RPMI8226 (cell line): ENCODE results near the gene UBE2A.

Source experiments
- DNase-seq: peaks from one replicate; pipeline ENCODE4 v3.0.0-alpha.2; 2015

UBE2A gene

DNA sequence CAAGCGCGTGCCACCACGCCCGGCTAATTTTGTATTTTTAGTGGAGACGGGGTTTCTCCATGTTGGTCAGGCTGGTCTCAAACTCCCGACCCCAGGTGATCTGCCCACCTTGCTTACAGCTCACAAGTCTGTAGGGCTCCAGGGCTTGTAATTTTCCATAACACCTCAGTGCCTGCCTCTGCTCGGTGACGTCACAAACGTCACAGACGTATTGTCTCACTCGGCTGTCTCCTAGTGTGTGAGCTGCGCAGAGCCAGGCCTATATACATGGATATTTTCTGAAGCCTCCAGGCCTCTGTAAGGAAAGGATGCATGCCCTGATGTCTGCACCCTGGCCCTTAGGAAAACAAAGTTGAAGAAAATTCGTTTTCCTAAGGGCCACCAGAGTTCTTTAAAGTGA is 40.4 kb downstream of the UBE2A start:
- DNase-seq = no peak

DNA sequence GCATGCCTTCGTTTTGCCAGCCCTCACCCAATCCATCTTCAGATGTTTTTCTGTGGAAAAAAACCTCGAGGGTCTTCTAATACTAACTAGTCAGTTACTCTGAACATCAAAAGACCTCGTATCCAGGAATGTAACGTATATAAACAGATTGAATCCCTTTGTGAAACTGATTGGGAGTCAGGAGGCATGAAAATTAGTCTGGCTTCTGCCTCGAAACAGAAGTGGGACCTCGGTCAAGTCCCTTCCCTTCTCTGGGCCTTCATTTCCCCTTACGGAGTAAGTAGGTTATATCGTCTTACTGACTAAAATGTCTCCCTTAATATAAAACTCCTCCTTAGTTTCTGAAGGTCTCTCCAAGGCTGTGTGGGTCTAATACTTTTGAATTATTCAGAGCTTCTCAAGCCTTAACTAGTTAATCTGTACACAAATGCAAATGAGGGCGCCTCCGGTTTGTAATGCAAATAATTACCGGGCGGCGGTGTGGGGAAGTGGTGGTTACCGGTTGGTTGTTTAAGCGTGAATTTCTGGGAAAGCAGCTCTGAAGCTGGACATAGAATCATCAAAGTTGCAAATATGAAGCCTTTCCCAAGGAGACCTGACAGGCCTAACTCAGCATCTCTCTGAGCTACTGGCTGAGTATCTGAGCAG is 43.3 kb downstream of the UBE2A start:
- no peak for DNase-seq

DNA sequence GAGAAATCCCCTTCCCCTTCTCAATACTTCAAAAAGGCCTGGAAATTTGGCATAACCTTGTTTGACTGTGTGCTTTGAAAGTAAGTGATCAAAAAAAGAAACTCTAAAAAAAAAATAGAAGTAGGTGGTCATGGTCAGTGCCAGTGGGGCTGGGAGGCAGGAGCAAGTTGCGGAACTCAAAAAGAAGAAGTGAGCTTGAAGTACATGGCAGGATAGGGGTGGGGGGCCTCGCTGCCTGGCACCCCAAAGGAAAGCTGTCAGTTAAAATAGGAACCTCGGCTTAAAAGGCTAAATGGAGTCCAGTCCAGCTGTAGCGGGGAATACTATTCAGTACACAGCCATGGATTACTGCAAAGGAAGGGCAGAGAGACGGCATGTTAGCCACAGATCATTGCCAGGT is 44.1 kb downstream of the UBE2A start:
- no peak for DNase-seq

DNA sequence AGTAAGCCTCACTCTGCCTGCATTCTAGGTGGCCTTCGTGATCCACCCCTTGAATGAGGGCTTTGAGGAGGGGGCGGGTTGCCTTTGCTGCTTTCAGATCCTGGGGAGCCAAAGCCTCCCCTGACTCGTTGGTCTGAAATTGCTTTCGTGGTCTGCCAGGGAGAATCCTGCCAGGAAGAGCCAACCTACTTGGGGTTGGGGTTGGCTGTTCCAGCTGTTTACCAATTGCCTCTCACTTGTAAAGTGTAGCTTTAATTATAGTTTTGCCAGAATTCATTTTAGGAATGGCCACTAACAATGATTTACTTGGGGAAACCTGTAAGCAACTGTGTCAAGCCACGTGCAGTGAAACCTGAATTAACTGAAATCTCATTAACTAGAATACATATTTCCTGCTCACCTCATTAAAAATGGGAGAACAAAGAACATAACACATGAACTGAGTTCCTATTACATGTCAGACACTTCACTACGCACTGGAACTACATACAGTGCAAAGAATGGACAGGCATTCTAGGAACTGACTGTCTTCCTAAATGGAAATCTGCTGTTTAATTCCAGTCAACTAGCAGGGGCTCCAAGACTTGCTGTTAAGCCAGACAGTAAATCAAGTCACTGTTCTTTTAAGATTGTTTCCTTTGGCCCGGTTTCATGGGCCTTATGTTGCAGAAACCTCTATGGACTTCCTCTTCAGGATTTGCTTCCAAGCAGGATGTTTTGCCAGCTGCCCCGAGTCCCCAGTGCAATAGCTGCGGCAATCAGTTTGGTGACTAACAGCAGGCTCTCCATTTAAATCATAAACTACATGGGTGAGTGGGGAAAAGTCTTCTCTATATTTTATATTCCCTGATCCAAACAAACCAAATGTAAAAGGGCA is 48.2 kb downstream of the UBE2A start:
- no peak for DNase-seq

DNA sequence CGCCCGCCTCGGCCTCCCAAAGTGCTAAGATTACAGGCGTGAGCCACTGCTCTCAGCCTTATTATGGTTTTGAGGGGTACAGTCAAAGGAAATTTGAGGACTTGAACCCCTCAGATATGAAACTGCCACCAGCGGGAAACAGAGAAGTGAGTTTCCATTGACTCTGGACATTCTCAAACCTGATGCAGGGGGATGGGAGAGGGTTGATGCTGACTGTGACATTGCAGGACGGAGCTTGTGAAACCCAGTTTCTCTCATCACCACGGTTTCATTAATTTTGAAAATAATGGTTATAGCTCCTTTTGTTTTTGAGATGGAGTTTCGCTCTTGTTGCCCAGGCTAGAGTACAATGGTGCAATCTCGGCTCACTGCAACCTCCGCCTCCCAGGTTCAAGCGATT is 50.1 kb downstream of the UBE2A start:
- DNase-seq = no peak

DNA sequence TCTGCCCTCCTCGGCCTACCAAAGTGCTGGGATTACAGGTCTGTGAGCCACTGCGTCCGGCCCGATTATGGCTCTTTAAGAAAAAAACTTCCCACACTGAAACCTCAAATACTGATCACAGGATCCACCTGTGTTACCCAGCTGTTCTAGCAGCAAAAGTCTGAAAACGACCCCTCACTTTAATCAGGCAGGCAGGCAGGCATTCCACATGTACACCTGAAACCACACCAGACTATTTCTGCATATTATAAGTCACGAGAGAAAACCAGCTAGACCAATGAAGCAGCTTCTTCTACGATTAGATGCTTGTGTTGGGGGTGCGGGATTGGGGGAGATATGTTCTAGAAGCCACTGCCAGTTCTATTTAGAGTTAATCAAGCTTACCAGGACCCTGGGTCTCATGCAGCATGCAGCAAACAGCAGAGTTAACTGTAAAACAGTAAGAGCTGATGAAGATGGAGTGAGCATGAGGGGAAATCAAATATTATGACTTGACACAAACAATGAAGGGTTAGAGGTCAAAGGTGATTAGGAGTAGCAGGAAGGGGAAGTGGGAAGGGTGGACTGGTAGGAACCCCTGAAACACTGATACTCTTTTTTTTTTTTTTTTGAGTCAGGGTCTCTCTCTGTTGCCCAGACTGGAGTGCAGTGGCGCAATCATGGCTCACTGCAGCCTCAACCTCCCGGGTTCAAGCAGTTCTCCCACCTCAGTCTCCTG is 50.7 kb downstream of the UBE2A start:
- no peak for DNase-seq

DNA sequence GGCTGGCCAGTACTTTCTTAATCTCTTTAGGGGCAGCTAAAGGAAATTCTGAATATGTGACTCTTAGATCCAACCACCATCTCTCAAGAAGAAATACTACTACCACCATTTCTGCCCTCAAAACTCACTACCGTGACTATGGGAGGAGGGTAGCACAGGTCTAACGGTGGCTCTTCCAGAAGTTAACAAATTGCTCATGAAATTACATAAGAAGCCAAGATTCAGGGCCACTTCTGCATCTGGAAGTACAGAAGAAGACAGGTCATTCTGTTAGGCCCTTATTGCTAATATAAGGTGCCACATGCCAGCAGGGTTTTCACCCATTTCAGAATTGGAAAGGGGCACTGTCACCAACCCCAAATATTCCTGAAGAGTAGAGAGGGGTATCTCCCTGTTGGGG is 51.5 kb downstream of the UBE2A start:
- DNase-seq = no peak
